Activated CD8-positive, alpha-beta memory T cell treated with anti-CD3 and anti-CD28 coated beads for 48 hours (primary cell): ENCODE data around the gene RUFY3.
"Not testable (repeated sequence)": the region's sequence is repeated elsewhere in the genome, so short reads cannot be mapped to it uniquely, and the experiment has no call there.

Experiments
- DNase-seq, 3 experiments: peaks; one replicate each; pipeline ENCODE4 v3.0.0-alpha.2; 2020; ENCODE audit warnings: low read depth in 2 of 3, low spot score in 2 of 3

The RUFY3 gene

DNA sequence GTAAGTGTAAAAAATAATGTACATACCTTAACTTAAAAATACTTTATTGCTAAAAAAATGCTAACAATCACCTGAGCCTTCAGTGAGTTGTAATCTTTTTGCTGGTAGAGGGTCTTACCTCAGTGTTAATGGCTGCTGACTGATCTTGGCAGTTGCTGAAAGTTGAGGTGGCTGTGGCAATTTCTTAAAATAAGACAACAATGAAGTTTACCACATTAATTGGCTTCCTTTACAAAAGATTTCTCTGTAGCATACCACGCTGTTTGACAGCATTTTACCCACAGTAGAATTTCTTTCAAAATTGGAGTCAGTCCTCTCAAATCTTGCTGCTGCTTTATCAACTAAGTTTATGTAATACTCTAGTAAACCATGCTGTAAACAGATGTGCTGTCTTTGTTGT, 47.6 kb downstream of the RUFY3 start:
- not testable (repeated sequence) for DNase-seq

DNA sequence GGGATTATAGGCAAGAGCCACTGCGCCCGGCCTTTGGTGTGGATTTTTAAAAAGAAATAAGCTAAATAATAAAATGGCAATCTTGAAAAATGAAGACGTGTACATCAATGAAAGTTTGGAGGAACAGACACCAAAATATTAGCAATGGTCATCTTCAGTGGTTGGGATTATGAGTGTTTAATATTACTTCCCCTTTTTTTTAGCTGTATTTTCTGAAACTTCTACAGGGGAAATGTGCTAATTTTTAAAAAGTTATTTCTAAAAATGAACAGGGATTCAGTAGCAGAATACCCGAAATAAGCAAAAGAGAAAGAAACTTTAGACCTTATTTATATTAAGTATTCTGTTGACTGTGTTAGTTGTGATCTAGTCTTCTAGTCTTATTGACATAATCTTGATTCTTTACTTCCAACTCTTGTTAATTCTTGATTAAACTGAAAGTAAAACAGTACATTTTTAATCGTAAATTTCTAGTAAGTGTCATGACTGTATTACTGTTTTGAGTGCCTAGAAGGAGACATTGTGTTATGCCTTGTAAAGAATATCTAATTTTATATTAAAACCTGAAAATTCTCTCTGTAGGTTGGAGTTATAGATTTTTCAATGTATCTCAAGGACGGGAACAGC, 51.3 kb downstream of the RUFY3 start:
- no peak for DNase-seq

DNA sequence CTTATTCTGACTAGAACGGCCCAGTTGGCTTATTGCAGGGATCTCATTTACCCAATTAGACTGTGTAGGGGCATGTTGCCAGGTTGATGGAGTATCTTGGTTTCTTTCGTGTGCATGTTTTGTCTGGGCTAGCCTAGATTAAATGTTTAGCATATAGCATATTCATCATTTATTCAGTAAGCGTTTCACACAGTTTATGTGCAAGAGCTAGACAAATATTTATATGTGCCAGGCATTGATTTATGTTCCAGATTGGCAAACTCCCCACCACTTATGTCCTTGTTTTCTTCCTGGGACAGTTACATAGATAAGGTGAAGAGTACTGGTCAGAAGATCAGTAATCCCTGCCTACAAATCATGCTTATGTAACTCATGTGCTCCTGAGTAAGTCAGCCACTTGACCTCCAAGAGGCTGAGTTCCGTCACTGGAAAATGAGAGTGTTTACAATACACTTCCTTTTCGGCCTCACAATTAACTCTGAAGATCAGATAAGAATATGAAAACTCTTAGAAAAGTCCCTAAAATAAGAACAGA, 57.2 kb downstream of the RUFY3 start:
- no peak for DNase-seq

DNA sequence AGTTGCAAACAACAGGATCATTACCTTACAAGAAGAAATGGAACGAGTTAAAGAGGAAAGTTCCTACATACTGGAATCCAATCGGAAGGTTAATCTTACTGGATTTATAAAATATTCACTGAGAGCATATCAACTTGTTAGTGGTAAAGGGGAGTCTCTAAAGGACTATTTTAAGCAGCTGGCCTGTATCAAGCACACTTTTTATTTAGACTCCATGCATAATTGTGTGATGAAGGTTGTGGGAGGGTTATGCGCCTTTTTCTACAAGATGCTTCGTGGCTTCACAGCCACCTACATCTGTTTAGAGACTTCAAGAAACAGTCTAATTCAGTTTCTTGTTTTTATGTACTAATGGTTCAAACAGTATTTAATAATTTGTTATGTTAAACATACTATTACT, 61.3 kb downstream of the RUFY3 start:
- DNase-seq = no peak

DNA sequence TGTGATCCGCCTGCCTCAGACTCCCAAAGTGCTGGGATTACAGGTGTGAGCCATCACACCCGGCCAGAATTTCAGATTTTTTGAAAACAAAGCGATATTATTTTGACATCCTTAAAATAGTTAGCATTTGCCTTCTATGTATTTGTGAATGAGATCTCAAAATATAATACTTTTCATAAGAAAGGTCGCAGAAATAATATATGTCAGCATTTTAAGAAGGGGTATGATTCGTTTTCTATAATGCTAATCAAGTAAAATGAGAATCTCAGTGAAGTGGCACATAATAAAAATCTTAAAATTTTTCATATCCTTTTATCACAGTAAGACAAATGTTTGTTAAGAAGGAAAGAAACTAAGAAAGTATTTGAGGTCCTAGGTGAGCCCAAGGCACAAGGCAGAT, 65.7 kb downstream of the RUFY3 start:
- no peak for DNase-seq

DNA sequence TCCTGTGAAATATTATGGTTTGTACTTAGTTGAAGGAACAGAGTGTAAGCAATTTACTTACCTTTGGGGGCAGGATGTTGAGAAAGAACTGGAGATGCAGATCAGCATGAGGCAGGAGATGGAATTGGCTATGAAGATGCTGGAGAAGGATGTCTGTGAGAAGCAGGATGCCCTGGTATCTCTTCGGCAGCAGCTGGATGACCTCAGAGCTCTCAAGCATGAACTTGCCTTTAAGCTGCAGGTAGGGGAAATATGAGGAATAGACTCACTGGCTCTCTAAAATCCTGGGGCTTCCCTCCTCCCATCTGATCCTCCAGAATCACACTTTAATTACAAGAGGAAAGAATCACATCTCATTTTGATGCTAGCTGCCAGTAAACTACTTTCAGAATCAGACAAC, 67.0 kb downstream of the RUFY3 start:
- DNase-seq = no peak

DNA sequence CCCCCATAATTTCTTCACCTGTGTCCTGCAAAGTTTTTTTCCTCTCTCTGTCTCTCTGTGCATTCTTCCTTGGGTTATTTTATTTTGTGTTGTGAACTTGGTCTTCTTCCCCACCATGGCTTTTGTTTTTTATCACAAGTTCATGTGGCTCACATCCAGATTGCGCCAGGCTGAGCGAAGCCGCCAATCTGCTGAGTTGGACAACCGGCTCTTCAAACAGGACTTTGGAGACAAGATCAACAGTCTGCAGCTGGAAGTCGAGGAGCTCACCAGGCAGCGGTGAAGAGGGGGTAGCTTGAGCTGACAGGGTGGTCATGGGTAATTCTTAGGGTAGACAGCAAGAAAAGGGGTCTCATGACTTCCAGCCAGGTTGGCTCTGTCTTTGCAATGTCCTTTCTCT, 71.9 kb downstream of the RUFY3 start:
- DNase-seq = no peak

DNA sequence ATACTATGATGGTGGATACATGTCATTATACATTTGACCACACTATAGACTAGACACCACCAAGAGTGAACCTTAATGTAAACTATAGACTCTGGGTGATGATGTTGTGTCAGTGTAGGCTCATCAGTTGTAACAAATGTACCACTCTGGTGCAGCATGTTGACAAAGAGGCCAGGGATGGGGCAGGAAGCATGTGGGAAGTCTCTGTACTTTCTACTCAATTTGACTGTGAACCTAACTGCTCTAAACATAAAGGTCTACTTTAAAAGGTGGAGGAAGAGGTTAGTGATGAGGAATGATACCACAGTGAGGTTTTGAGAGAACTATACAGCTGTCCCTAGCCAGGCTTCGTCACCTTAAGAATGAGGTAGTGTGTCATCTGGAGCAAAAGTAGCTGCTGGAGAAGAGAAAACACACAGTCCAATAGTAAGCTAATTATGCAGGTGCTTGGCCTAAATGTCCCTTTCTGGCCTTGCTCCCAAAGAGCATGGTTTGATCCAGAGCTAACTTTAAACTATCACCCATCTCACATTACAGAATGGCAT, 79.6 kb downstream of the RUFY3 start:
- no peak for DNase-seq

DNA sequence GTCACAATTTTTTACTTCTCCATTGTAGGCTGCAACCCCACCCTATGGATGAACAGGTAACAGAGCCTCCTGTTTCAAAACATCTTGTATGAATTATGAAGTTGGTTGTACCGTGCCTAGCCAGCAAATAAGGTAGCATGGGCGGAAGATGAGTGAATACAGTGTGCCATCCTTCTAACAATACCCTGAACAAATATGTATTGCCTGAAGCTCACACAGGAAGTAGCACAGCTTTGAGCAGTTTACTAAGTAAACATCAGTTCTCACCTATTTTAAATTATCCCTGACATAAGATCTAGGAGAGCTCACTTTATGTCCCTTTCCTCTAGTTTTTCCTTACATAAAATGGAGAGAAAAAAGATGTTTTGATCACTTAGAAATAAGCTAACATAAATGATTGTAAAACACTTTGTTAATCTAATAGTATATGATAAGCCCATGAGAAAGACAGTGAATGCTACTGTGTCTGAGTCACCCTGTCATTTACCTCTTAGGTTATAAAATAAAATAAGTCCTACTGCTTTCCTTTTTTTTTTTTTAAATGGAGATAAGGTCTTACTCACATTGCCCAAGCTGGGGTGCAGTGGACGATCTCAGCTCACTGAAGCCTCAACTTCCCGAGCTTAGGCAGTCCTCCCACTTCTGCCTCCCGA, 81.3 kb downstream of the RUFY3 start:
- no peak for DNase-seq

DNA sequence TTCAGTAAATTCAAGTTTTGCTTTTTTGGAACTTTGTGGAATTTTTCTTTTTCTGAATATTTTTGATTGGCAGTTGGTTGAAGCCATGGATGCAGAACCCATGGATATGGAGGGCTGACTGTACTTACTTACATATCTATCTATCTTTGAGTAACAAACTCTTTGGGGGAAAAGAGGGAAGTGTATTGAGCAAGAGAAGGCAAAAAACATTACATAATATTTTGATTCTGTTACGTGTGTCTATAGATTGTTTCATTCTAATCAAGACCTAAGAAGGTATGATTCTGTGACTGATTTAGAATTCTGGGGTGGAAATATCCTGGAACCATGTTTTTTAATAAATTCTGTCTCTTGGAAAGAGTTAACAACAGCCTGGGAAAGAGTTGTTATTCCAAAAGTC, 86.4 kb downstream of the RUFY3 start:
- no peak for DNase-seq

DNA sequence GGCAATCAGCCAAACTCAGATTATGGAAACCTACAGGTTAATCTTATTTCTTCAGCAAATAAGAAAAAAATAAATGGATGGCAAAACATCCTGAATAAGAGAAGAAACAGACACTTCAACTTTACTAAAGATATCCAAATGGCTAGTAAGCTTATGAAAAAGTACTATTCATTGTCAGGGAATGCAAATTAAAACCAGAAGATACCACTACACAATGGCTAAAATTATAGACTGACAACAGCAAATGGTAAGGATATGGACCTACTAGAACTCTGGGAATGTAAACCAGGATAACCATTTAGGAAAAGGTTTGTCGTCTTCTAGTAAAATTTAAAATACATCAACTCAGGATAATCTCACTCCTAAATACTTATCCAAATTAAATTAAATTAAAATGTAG, 93.6 kb downstream of the RUFY3 start:
- DNase-seq = no peak

DNA sequence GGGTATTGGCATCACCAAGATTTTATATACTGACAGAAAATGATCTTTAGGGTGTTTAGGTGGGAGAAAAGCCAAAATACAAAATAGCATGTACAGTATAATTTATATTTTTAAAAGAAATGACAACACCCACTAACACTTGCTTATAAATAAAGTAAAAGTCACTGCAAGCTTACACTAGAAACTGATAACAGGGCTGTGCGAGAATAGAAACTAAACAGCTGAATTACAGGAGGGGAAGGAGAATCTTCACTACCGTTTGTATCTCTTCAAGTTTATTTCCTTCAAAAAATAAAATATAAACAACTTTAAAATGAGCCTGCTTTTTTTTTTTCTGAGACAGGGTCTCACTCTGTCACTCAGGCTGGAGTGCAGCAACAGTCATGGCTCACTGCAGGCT, 95.1 kb downstream of the RUFY3 start:
- no peak for DNase-seq

DNA sequence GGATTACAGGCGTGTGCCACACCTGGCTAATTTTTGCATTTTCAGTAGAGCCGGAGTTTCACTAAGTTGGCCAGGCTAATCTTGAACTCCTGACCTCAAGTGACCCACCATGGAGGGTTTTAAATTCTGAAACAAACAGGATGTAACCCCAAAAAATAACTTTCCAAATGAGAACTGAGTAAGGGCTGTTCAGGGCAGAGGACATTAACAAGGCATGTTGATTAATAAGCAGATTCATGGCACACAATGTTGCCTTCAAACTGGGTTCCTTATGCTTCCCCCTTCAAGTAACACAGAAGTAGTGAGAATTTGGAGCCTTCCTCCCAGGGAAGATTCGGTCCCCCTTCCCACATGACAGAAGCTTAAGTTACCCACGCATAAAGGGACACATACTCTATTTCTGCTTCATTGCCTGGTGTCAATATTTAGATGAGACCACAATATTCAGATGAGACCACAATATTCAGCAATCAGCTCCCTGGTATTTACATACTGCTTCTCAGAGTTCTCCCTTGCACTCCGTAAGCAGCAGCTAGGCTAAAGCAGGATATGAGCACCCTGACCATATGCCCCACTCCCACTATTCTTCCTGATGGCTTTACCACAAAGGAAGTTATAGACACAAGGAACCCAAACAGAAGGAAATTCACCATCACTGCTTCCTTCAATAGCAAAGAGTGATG, 96.5 kb downstream of the RUFY3 start:
- DNase-seq = no peak

DNA sequence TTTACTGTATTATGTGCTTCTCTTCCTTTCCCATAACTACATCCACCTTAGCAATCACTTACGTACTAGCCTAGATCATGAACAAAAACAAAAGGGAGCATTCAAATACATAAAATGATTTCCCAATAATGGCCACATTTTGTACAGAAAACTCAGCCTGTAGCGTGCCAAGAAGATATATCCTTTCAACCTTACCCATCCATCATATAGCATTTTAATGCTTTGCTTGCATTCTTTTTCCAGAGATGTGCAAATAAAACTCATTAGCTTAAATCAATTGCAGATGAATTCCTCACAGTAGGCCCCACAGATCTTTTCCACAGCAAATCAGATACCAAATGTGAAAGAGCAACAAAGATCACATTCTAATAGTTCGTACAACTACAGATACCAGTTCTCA, 97.2 kb downstream of the RUFY3 start:
- no peak for DNase-seq

DNA sequence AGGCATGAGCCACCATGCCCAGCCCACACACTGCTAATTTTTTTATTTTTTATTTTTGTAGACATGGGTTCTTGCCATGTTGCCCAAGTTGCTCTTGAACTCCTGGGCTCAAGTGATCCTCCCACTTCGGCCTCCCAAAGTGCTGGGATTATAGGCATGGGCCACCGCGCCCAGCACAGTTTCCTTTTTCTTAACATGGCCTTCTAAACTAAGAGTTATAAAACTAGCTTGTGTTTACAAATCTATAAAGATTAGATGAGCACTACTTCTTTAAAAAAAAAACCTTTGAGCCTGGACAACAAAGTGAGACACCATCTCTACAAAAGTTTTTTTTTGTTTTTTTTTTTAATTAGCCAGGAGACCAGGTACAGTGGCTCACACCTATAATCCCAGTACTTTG, 107.3 kb downstream of the RUFY3 start:
- DNase-seq = no peak

DNA sequence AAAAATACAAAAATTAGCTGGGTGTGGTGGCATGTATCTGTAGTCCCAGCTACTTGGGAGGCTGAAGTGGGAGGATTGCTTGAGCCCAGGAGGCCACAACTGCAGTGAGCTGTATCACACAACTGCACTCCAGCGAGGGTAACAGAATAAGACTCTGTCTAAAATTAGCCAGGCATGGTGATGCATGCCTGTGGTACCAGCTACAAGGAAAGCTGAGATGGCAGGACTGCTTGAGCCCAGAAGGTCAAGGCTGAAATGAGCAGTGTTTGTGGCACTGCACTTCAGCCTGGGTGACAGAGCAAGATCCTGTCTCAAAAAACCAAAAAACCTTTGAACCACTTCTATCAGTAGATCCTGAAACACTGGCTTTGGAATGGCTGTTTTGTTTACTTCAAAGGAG, 107.7 kb downstream of the RUFY3 start:
- DNase-seq = no peak

DNA sequence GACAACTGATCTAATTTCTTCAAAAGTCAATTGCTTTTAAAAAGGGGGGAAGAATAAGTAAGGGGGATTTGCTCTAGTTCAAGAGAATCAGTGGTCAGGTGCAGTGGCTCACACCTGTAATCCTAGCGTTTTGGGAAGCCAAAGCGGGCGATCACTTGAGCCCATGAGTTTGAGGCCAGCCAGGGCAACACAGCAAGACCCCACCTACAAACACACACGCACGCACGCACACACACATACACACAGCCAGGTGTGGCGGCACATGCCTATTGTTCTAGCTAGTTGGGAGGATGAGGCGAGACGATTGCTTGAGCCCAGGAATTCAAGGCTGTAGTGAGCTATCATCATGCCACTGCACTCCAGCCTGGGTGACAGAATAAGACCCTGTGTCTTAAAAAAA, 108.3 kb downstream of the RUFY3 start:
- no peak for DNase-seq

DNA sequence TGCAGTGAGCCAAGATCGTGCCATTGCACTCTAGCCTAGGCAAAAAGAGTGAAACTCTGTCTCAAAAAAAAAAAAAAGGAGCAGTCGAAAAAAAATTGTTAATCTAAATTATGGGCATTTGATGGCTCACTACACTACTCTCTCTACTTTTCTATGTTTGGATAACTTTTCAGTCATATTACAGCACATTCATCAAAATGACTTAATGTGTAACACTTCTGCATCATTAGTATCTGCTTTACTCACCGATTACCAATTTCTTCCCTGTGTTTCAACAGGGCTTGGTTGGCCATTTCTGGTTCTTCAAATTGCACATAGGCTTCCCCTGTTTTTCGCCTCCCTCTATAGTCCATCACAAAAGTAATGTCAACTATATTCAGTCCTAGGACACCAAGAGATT, 109.5 kb downstream of the RUFY3 start:
- DNase-seq = no peak

DNA sequence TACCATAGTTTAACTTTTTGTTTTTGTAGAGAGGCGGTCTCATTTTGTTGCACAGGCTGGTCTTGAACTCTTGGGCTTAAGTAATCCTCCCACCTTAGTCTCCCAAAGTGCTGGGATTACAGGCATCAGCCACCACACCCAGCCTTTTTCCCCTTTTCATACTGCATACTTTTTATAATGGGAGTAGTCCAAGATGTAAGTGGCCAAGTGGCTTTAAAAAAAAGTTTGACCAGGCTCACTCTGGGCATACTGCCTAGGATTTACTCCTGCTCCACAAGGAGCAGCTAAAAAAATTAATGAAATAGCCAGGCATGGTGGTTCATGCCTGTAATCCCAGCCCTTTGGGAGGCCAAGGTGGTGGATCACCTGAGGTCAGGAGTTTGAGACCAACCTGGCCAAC, 111.9 kb downstream of the RUFY3 start:
- no peak for DNase-seq

DNA sequence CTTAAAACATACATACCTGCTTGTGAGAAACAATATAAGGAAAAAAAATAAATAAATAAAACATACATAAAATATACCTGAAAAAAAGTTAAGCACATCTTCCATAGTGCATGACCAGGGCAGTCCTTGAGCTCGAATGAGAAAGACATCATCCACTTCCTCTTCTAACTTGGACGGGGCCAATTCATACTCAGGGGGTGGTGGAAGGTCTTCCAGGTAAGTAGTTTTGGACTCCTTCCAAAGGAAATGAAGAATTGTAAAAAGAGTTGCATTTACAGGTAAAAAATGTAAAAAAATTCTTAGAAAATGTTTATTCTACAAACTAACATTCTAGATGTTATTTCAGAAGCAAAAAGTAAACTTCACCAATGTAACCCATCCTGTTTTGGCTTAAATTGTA, 114.3 kb downstream of the RUFY3 start:
- DNase-seq = no peak

DNA sequence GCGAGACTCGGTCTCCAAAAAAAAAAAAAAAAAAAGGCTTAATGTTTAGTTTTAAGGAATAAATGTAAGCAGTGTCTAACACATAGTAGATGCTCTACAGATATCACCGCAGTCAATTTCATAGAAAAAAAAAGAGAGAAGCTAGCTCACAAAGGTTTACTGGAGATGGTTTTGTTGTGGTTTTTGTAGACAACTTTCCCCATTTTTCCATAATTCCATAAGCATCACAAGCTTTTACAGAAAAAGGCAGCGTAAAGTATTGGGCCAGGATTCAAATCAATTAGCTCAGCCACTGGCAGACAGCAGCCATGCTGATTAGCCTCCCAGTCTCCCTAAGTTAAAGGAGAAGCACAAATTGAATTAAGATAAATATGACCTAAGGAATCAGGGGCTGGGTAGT, 116.4 kb downstream of the RUFY3 start:
- no peak for DNase-seq
